MM.1S (cell line): ENCODE results near the gene DTYMK.

Source experiments
- CTCF ChIP-seq: fragments of 300-600 bp; sonication (generic); IDR thresholded peaks from 2 replicates; pipeline ENCODE4 v1.5.1; 2016; ENCODE audit warnings: antibody characterized with exemption, low read length, mixed read lengths
- EZH2phosphoT487 ChIP-seq: fragments of 300-600 bp; sonication (generic); IDR thresholded peaks from 2 replicates; pipeline ENCODE4 v1.6.1; 2018; ENCODE audit warnings: antibody characterized with exemption, low read length

GRCh38 chr2:241641631-241642030, 45.0 kb downstream of the DTYMK start:
- no peak for TF ChIP-seq CTCF
- TF ChIP-seq EZH2phosphoT487: no peak
